ENCODE measurements around the gene CYB561D2.
A peak's percentile ranks its signal among the peaks of the same experiment; 100 is the strongest.

Gene CYB561D2

GRCh38 chr3:50333744-50334328, 16.8 kb upstream of the CYB561D2 start:
- TF ChIP-seq CTCF (IDR thresholded peaks at IDR 0.05; ENCODE audit: low read depth, low read length), result no peak
- DNase-seq (ENCODE audit: extremely low read depth, low read depth), result no peak

- TF ChIP-seq CTCF (IDR thresholded peaks at IDR 0.05; ENCODE audit: low read depth, low read length), result no peak
- no peak for DNase-seq (ENCODE audit: extremely low read depth, low read depth)
Measured at GRCh38 chr3:50334339-50335075, 16.2 kb upstream of the CYB561D2 start.

DNA sequence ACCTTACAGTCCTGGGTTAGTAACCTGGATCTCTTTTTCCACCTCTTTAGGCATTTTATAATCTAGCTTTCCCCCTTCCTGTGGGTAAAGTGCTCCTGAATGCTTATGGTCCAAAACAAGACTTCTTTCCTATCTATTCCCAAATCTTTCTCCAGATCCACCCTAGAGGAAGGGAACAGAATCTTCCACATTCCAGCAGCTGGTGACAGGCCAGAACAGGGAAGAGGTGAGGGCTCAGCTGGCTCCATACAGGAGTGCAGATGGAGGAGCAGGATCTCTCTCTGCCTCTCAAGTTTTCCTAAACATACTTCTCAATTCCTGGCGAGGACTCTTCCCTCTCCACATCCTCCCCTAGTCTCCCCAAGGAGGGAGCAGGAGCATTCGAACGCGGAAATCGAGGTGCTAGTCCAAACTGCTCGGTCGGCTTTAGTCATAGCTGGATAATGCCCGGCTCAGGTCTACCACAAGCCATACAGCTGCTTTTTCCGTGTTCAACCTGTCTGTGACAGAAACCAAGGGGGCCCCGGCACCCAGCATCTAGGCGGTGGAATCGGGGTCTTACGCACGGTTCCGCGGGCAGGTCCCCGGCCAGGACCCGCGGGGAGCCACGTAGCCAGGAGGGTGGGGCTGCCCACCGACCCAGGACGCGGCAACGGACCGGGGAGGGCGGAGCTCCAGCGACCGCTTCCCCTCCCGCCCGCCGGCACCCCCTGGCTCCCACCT, 14.0 kb upstream of the CYB561D2 start:
- no peak for DNase-seq (ENCODE audit: extremely low read depth, low read depth)
- no peak for TF ChIP-seq CTCF (IDR thresholded peaks at IDR 0.05; ENCODE audit: low read depth, low read length)

GRCh38 chr3:50337175-50337861, 13.3 kb upstream of the CYB561D2 start:
- DNase-seq (ENCODE audit: extremely low read depth, low read depth), result peak; percentile 99
- TF ChIP-seq CTCF (IDR thresholded peaks at IDR 0.05; ENCODE audit: low read depth, low read length), result no peak

DNA sequence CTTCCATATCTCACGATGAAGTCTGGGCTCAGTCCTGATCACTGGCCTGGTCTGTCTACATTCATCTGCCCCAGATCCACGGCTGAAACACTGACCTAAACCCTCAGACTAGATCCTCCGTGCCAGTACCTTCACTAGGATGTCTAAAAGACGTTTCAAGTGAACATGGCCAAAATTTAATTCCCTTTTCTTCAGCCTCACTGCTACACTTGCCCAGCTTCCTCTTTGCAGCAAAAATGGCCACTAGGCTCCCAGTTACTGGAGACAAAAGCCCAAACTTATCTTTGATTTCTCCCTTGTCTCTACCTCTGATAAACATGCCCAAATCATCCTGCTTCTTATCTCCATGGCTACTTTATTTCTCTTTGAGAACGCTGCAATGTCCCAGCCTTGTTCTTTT, 11.7 kb upstream of the CYB561D2 start:
- no peak for DNase-seq (ENCODE audit: extremely low read depth, low read depth)
- no peak for TF ChIP-seq CTCF (IDR thresholded peaks at IDR 0.05; ENCODE audit: low read depth, low read length)

DNA sequence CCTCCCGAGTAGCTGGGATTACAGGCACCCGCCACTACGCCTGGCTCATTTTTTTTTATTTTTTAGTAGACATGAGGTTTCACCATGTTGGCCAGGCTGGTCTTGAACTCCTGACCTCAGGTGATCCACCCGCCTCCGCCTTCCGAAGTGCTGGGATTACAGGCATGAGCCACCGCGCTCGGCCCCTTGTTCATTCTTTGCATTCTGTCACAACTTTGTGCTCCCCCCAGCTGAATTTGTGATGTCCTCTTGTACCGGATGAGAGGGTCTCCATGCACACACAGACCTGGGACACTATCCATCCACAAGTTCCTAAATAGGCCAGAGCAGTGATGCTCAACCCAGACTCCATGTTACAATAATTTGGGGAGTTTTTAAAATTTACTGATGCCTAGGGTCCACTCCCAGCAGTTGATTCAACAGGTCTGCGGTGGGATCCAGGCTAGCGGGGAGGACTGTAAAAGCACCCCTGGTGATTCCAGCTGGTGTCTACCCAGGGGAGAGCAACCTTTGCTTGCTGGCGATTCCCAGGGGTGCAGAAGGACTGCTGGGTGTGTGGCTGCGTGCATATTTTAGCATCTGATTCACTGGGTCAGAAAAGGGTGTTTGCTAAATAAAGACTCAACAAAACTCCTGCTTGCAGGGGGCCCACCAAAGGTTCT, 11.0 kb upstream of the CYB561D2 start:
- DNase-seq (ENCODE audit: extremely low read depth, low read depth), result no peak
- no peak for TF ChIP-seq CTCF (IDR thresholded peaks at IDR 0.05; ENCODE audit: low read depth, low read length)
